ENCODE results near the gene EEF1G. TPM values are rescaled to one million over a fixed set of nuclear protein-coding genes. Genes with fewer than 3 reads are reported as not detected.
"Not testable (repeated sequence)": the region's sequence is repeated elsewhere in the genome, so short reads cannot be mapped to it uniquely, and the experiment has no call there.

Gene EEF1G
- total RNA-seq, 1 experiment from 2014 or later, result 1,705 TPM

- no peak for DNase-seq (ENCODE audit: low read depth in 1 of 2, low spot score in 2 of 2)
- Histone ChIP-seq H3K27ac (no peak overlapping the region), H3K4me1 (replicated peaks) (peaks cover 20% of the 10 kb centered on the region), H3K9me3 (replicated peaks) (no peaks in the 10 kb centered on the region), H3K27me3 (replicated peaks) (no peaks in the 10 kb centered on the region), H3K4me3 (no peak overlapping the region), H3K36me3 (peaks cover 80% of the 10 kb centered on the region)
Measured at GRCh38 chr11:62577046-62577714, 3.5 kb upstream of the EEF1G start.

GRCh38 chr11:62575837-62576236 is 2.1 kb upstream of the EEF1G start:
- Histone ChIP-seq H3K27ac (no peak overlapping the region), H3K4me3 (no peak overlapping the region), H3K9me3 (replicated peaks) (no peaks in the 10 kb centered on the region), H3K4me1 (replicated peaks) (peaks cover 23% of the 10 kb centered on the region), H3K36me3 (peaks cover 80% of the 10 kb centered on the region), H3K27me3 (replicated peaks) (no peaks in the 10 kb centered on the region)
- no peak for DNase-seq (ENCODE audit: low read depth in 1 of 2, low spot score in 2 of 2)

GRCh38 chr11:62575156-62575555 is 1.5 kb upstream of the EEF1G start:
- H3K9me3 ChIP-seq (replicated peaks), result no peaks in the 10 kb centered on the region
- H3K4me1 ChIP-seq (replicated peaks), result peaks cover 23% of the 10 kb centered on the region
- peak overlapping the region; percentile 67 for H3K4me3 ChIP-seq
- DNase-seq (ENCODE audit: low read depth in 1 of 2, low spot score in 2 of 2), result no peak
- H3K27ac ChIP-seq, result no peak overlapping the region
- peaks cover 84% of the 10 kb centered on the region for H3K36me3 ChIP-seq
- H3K27me3 ChIP-seq (replicated peaks), result no peaks in the 10 kb centered on the region

- Histone ChIP-seq H3K4me3 (peak overlapping the region; percentile 67), H3K36me3 (peaks cover 84% of the 10 kb centered on the region)
- DNase-seq (ENCODE audit: low read depth in 1 of 2, low spot score in 2 of 2), result no peak
Measured at GRCh38 chr11:62574363-62575071, 826 bp upstream of the EEF1G start.

GRCh38 chr11:62573006-62573591 is 592 bp downstream of the EEF1G start:
- H3K27ac ChIP-seq, result peak overlapping the region; percentile 47
- H3K4me3 ChIP-seq, result peak overlapping the region; percentile 67
- H3K9me3 ChIP-seq (replicated peaks), result no peaks in the 10 kb centered on the region
- H3K27me3 ChIP-seq (replicated peaks), result no peaks in the 10 kb centered on the region
- H3K4me1 ChIP-seq (replicated peaks), result peaks cover 23% of the 10 kb centered on the region
- no peak for DNase-seq (ENCODE audit: low read depth in 1 of 2, low spot score in 2 of 2)
- H3K36me3 ChIP-seq, result peaks cover 85% of the 10 kb centered on the region

More at GRCh38 chr11:62574363-62575071, 826 bp upstream of the EEF1G start:
- Histone ChIP-seq H3K27ac (peak overlapping the region; percentile 61), H3K9me3 (replicated peaks) (no peaks in the 10 kb centered on the region), H3K4me1 (replicated peaks) (peaks cover 23% of the 10 kb centered on the region), H3K27me3 (replicated peaks) (no peaks in the 10 kb centered on the region)

- Histone ChIP-seq H3K4me1 (replicated peaks) (peaks cover 23% of the 10 kb centered on the region), H3K36me3 (peaks cover 91% of the 10 kb centered on the region), H3K27ac (no peak overlapping the region), H3K27me3 (replicated peaks) (no peaks in the 10 kb centered on the region), H3K9me3 (replicated peaks) (no peaks in the 10 kb centered on the region), H3K4me3 (peak overlapping the region; percentile 67)
- DNase-seq (ENCODE audit: low read depth in 1 of 2, low spot score in 2 of 2), result no peak
Measured at GRCh38 chr11:62572431-62572830, 1.3 kb downstream of the EEF1G start.

GRCh38 chr11:62571493-62571892 is 2.2 kb downstream of the EEF1G start:
- H3K36me3 ChIP-seq, result peaks cover 92% of the 10 kb centered on the region
- not testable (repeated sequence) for H3K4me3 ChIP-seq; H3K27ac ChIP-seq; H3K9me3 ChIP-seq (replicated peaks); DNase-seq (ENCODE audit: low read depth in 1 of 2, low spot score in 2 of 2); H3K27me3 ChIP-seq (replicated peaks)
- peaks cover 23% of the 10 kb centered on the region for H3K4me1 ChIP-seq (replicated peaks)

GRCh38 chr11:62570903-62571302 is 2.8 kb downstream of the EEF1G start:
- DNase-seq (ENCODE audit: low read depth in 1 of 2, low spot score in 2 of 2); H3K4me3 ChIP-seq; H3K27me3 ChIP-seq (replicated peaks); H3K9me3 ChIP-seq (replicated peaks); H3K27ac ChIP-seq: not testable (repeated sequence)
- H3K4me1 ChIP-seq (replicated peaks), result peaks cover 23% of the 10 kb centered on the region
- peaks cover 92% of the 10 kb centered on the region for H3K36me3 ChIP-seq

GRCh38 chr11:62569611-62570010 is 4.1 kb downstream of the EEF1G start:
- DNase-seq (ENCODE audit: low read depth in 1 of 2, low spot score in 2 of 2), result no peak
- H3K27ac ChIP-seq, result no peak overlapping the region
- no peaks in the 10 kb centered on the region for H3K27me3 ChIP-seq (replicated peaks)
- H3K4me1 ChIP-seq (replicated peaks), result peaks cover 14% of the 10 kb centered on the region
- peaks cover 94% of the 10 kb centered on the region for H3K36me3 ChIP-seq
- no peak overlapping the region for H3K4me3 ChIP-seq
- H3K9me3 ChIP-seq (replicated peaks), result no peaks in the 10 kb centered on the region

GRCh38 chr11:62567018-62567633 is 6.6 kb downstream of the EEF1G start:
- Histone ChIP-seq H3K27me3 (replicated peaks) (no peaks in the 10 kb centered on the region), H3K9me3 (replicated peaks) (no peaks in the 10 kb centered on the region), H3K27ac (no peak overlapping the region), H3K36me3 (peaks cover 100% of the 10 kb centered on the region), H3K4me1 (replicated peaks) (peaks cover 3% of the 10 kb centered on the region), H3K4me3 (no peak overlapping the region)
- no peak for DNase-seq (ENCODE audit: low read depth in 1 of 2, low spot score in 2 of 2)

GRCh38 chr11:62566247-62566646 is 7.4 kb downstream of the EEF1G start:
- DNase-seq (ENCODE audit: low read depth in 1 of 2, low spot score in 2 of 2), result no peak
- Histone ChIP-seq H3K9me3 (replicated peaks) (no peaks in the 10 kb centered on the region), H3K4me1 (replicated peaks) (peaks cover 6% of the 10 kb centered on the region), H3K4me3 (no peak overlapping the region), H3K36me3 (peaks cover 100% of the 10 kb centered on the region), H3K27me3 (replicated peaks) (no peaks in the 10 kb centered on the region), H3K27ac (no peak overlapping the region)

- peaks cover 98% of the 10 kb centered on the region for H3K36me3 ChIP-seq
Measured at GRCh38 chr11:62565100-62565802, 8.4 kb downstream of the EEF1G start.

GRCh38 chr11:62561677-62562230 is 11.9 kb downstream of the EEF1G start:
- Histone ChIP-seq H3K36me3 (peaks cover 98% of the 10 kb centered on the region), H3K4me1 (replicated peaks) (peaks cover 36% of the 10 kb centered on the region)
- DNase-seq (ENCODE audit: low read depth in 1 of 2, low spot score in 2 of 2); H3K27ac ChIP-seq; H3K9me3 ChIP-seq (replicated peaks); H3K4me3 ChIP-seq; H3K27me3 ChIP-seq (replicated peaks): not testable (repeated sequence)

More at GRCh38 chr11:62565100-62565802, 8.4 kb downstream of the EEF1G start:
- H3K9me3 ChIP-seq (replicated peaks), result no peaks in the 10 kb centered on the region
- no peak for DNase-seq (ENCODE audit: low read depth in 1 of 2, low spot score in 2 of 2)
- H3K4me3 ChIP-seq, result no peak overlapping the region
- H3K27me3 ChIP-seq (replicated peaks), result no peaks in the 10 kb centered on the region
- H3K27ac ChIP-seq, result no peak overlapping the region
- H3K4me1 ChIP-seq (replicated peaks), result peaks cover 16% of the 10 kb centered on the region
